GOT3 (cell line): ENCODE results near the gene TBX20.
"Not testable (repeated sequence)": the region's sequence is repeated elsewhere in the genome, so short reads cannot be mapped to it uniquely, and the experiment has no call there.

Source experiments
- DNase-seq: peaks from one replicate; lab custom pipeline; 2025; ENCODE audit warnings: mixed read lengths; lab: John Stamatoyannopoulos, UW

Gene TBX20

GRCh38 chr7:35255443-35256255 lies 1.7 kb upstream of the TBX20 start:
- DNase-seq: no peak

- DNase-seq: no peak
Observed at GRCh38 chr7:35254496-35255442, 869 bp upstream of the TBX20 start.

GRCh38 chr7:35253460-35253709 lies 515 bp downstream of the TBX20 start:
- DNase-seq: no peak

- no peak for DNase-seq
Observed at GRCh38 chr7:35252612-35253459, 1.1 kb downstream of the TBX20 start.

- DNase-seq: no peak
Observed at GRCh38 chr7:35251606-35252310, 2.1 kb downstream of the TBX20 start.

- no peak for DNase-seq
Observed at GRCh38 chr7:35250941-35251340, 3.0 kb downstream of the TBX20 start.

- no peak for DNase-seq
Observed at GRCh38 chr7:35250452-35250851, 3.4 kb downstream of the TBX20 start.

- DNase-seq: no peak
Observed at GRCh38 chr7:35249537-35249907, 4.4 kb downstream of the TBX20 start.

GRCh38 chr7:35248576-35249536 lies 5.0 kb downstream of the TBX20 start:
- DNase-seq: no peak

GRCh38 chr7:35246819-35247218 lies 7.1 kb downstream of the TBX20 start:
- DNase-seq: no peak

- DNase-seq: no peak
Observed at GRCh38 chr7:35241884-35242283, 12.0 kb downstream of the TBX20 start.

- no peak for DNase-seq
Observed at GRCh38 chr7:35241436-35241835, 12.5 kb downstream of the TBX20 start.

- DNase-seq: not testable (repeated sequence)
Observed at GRCh38 chr7:35241008-35241407, 12.9 kb downstream of the TBX20 start.

- not testable (repeated sequence) for DNase-seq
Observed at GRCh38 chr7:35238456-35238855, 15.4 kb downstream of the TBX20 start.

GRCh38 chr7:35232994-35233393 lies 20.9 kb downstream of the TBX20 start:
- no peak for DNase-seq

GRCh38 chr7:35231221-35231620 lies 22.7 kb downstream of the TBX20 start:
- DNase-seq: not testable (repeated sequence)

GRCh38 chr7:35229116-35229780 lies 24.7 kb downstream of the TBX20 start:
- not testable (repeated sequence) for DNase-seq

- DNase-seq: not testable (repeated sequence)
Observed at GRCh38 chr7:35228496-35229051, 25.3 kb downstream of the TBX20 start.

- DNase-seq: not testable (repeated sequence)
Observed at GRCh38 chr7:35227438-35227837, 26.5 kb downstream of the TBX20 start.
